MCF 10A (cell line): ENCODE results near the gene CITED4. TPM values are rescaled to one million over a fixed set of nuclear protein-coding genes. Genes with fewer than 3 reads are reported as not detected.
A peak's percentile ranks its signal among the peaks of the same experiment; 100 is the strongest.

ENCODE experiments used
- BruUV-seq: library from RNA; stranded (reverse); fragments of 400-500 nt; replicated peaks from 2 replicates; lab custom pipeline; 2021; lab: Mats Ljungman, UMichigan
- CTCF ChIA-PET: fragments of 300-600 bp; sonication (Branson Sonifier 250); formaldehyde crosslinking; extraction: SDS; loops from one replicate; lab custom pipeline; 2021; ENCODE audit warnings: antibody characterized with exemption, inconsistent platforms; lab: Yijun Ruan, JAX
- POLR2A ChIA-PET: fragments of 300-600, 350-650 bp; sonication (Branson Sonifier 250); formaldehyde crosslinking; extraction: SDS; loops from one replicate; lab custom pipeline; 2020; ENCODE audit warnings: antibody characterized with exemption, inconsistent platforms; lab: Yijun Ruan, JAX
- DNase-seq: peaks from one replicate; pipeline ENCODE4 v3.0.0-alpha.2; 2018; ENCODE audit not compliant: unreplicated experiment
- H3K27ac Mint-ChIP-seq: one replicate; pipeline ENCODE4 v1.8.0; 2022; ENCODE audit warnings: mild to moderate bottlenecking, low read depth, mixed read lengths; ENCODE audit not compliant: unreplicated experiment
- H3K27me3 Mint-ChIP-seq: one replicate; pipeline ENCODE4 v1.8.0; 2022; ENCODE audit warnings: mixed read lengths; ENCODE audit not compliant: insufficient read depth, unreplicated experiment
- H3K36me3 Mint-ChIP-seq: one replicate; pipeline ENCODE4 v1.8.0; 2022; ENCODE audit warnings: mild to moderate bottlenecking, moderate library complexity, mixed read lengths; ENCODE audit not compliant: insufficient read depth, unreplicated experiment
- H3K4me1 Mint-ChIP-seq: one replicate; pipeline ENCODE4 v1.8.0; 2022; ENCODE audit warnings: mixed read lengths; ENCODE audit not compliant: insufficient read depth, unreplicated experiment
- H3K4me3 Mint-ChIP-seq: one replicate; pipeline ENCODE4 v1.8.0; 2022; ENCODE audit warnings: mild to moderate bottlenecking, moderate library complexity, mixed read lengths; ENCODE audit not compliant: unreplicated experiment
- H3K9me3 Mint-ChIP-seq: one replicate; pipeline ENCODE4 v1.8.0; 2022; ENCODE audit warnings: mixed read lengths; ENCODE audit not compliant: unreplicated experiment
- intact Hi-C: fragments of 100-400 bp; cut with micrococcal nuclease; formaldehyde crosslinking; loops from 2 replicates; pipeline ENCODE4 v1.14.1; 2022
- total RNA-seq: library from RNA; stranded (reverse); gene quantifications from 2 replicates; pipeline ENCODE4 v1.2.3, GENCODE V29; 2022
- TF ChIP-seq, protein P1 (sequence below): fragments of 200-600 bp; IDR thresholded peaks from one replicate; pipeline ENCODE4 v1.8.0; 2022; ENCODE audit warnings: antibody characterized with exemption, mild to moderate bottlenecking; ENCODE audit not compliant: unreplicated experiment

Gene CITED4
- total RNA-seq, 1 experiment from 2014 or later, result 43.5 TPM

DNA sequence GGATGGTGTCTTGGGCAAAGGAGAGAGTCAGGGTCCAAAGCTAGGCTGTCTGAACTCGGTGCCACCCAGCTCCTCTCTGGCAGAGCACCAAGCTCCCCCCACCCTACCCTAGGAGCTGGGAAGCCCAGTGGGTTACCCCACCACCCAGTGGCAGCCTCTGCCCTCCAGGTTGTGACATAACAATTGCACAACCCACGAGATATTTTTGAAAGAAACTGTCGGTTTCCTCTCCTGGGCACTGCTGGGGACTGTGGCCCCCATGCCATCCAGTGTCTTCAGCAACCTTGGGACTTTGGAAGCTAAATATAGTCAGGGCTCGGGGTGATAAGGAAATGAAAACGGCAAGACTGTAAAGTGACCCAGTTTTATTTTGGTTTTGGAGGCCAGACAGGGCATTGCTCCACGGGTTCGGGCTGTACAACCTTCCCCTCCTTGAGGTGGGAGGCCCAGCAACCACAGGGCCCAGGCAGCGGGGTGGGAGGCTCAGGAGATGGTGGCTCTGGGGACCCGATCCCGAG lies 1.4 kb downstream of the CITED4 start:
- intact Hi-C loops, result no loop called here
- BruUV-seq, result no TSS peak
- H3K27me3 Mint-ChIP-seq, result no peaks in the 10 kb centered on the region
- ChIA-PET CTCF (interaction anchor here (0.6 to 19.7 kb wide), 6 partner anchors 8 to 98 kb away, joined by 3 to 609 read pairs (median 6); no protein-coding TSS in a partner anchor), POLR2A (interaction anchor here (0.6 to 3.0 kb wide), 13 partner anchors 7 to 447 kb away, joined by 3 to 26 read pairs (median 4); partner anchors contain the start of genes CTPS1 and ZFP69B)
- TF ChIP-seq, protein P1, sequence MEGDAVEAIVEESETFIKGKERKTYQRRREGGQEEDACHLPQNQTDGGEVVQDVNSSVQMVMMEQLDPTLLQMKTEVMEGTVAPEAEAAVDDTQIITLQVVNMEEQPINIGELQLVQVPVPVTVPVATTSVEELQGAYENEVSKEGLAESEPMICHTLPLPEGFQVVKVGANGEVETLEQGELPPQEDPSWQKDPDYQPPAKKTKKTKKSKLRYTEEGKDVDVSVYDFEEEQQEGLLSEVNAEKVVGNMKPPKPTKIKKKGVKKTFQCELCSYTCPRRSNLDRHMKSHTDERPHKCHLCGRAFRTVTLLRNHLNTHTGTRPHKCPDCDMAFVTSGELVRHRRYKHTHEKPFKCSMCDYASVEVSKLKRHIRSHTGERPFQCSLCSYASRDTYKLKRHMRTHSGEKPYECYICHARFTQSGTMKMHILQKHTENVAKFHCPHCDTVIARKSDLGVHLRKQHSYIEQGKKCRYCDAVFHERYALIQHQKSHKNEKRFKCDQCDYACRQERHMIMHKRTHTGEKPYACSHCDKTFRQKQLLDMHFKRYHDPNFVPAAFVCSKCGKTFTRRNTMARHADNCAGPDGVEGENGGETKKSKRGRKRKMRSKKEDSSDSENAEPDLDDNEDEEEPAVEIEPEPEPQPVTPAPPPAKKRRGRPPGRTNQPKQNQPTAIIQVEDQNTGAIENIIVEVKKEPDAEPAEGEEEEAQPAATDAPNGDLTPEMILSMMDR, result no peak
- peak overlapping the region; percentile 88 for H3K27ac Mint-ChIP-seq
- H3K36me3 Mint-ChIP-seq, result peaks cover 6% of the 10 kb centered on the region
- no peaks in the 10 kb centered on the region for H3K9me3 Mint-ChIP-seq
- peaks cover 24% of the 10 kb centered on the region for H3K4me1 Mint-ChIP-seq
- H3K4me3 Mint-ChIP-seq, result peak overlapping the region; percentile 88
- peak; percentile 41 for DNase-seq

DNA sequence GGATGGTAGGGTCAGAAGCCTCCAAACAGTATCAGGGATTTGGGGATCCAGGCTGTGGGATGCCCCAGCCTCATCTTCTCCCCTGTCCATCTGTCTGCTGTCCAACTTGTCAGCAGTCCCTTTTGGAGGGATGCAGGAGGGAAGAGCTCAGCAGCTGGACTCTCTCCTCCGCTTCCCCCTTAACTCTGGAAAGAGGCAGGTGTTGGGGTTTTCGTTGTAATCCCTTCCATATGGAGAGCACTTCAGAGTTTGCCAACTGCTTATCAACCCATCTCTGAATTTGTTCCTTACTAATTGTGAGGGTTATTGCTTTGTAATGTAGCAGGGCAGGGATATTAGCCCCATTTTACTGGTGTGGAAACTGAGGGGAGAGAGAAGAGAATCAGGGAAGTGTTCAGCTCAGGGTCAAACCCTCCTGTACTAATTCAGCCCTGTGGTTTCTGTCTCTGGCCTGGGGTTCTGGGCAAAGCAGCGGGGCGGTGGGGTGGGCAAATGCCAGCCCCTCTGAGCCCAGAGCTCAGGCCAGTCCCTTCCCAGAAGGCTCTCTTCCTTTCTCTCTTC lies 3.2 kb downstream of the CITED4 start:
- intact Hi-C loops, result no loop called here
- Mint-ChIP-seq H3K4me1 (peaks cover 21% of the 10 kb centered on the region), H3K9me3 (no peaks in the 10 kb centered on the region), H3K27me3 (no peaks in the 10 kb centered on the region), H3K27ac (no peak overlapping the region), H3K36me3 (peaks cover 6% of the 10 kb centered on the region), H3K4me3 (no peak overlapping the region)
- TF ChIP-seq, protein P1, result no peak
- CTCF ChIA-PET, result interaction anchor here (0.6 to 19.7 kb wide), 6 partner anchors 9 to 162 kb away, joined by 3 to 609 read pairs (median 4); partner anchors contain the start of gene SLFNL1
- DNase-seq, result no peak
- no TSS peak for BruUV-seq
- POLR2A ChIA-PET, result interaction anchor here (0.7 to 1.6 kb wide), 5 partner anchors 28 to 108 kb away, joined by 3 to 6 read pairs (median 5); no protein-coding TSS in a partner anchor

- TF ChIP-seq, protein P1, result no peak
- ChIA-PET CTCF (interaction anchor here (0.6 to 19.7 kb wide), 6 partner anchors 8 to 913 kb away, joined by 3 to 609 read pairs (median 4); no protein-coding TSS in a partner anchor), POLR2A (interaction anchor here (1.4 to 1.6 kb wide), 2 partner anchors 29 to 88 kb away, joined by 5 to 6 read pairs; no protein-coding TSS in a partner anchor)
- Mint-ChIP-seq H3K36me3 (peaks cover 6% of the 10 kb centered on the region), H3K27me3 (no peaks in the 10 kb centered on the region), H3K27ac (no peak overlapping the region), H3K4me1 (peaks cover 23% of the 10 kb centered on the region), H3K9me3 (no peaks in the 10 kb centered on the region), H3K4me3 (no peak overlapping the region)
- DNase-seq, result no peak
- intact Hi-C loops, result no loop called here
- no TSS peak for BruUV-seq
Observed at GRCh38 chr1:40857737-40858136, 4.4 kb downstream of the CITED4 start.

GRCh38 chr1:40856656-40857302 lies 5.4 kb downstream of the CITED4 start:
- ChIA-PET CTCF (interaction anchor here (1.2 to 19.7 kb wide), 3 partner anchors 7 to 100 kb away, joined by 3 to 609 read pairs (median 48); no protein-coding TSS in a partner anchor), POLR2A (no interaction called here)
- intact Hi-C loops, result no loop called here
- no TSS peak for BruUV-seq
- Mint-ChIP-seq H3K4me3 (no peak overlapping the region), H3K9me3 (no peaks in the 10 kb centered on the region), H3K36me3 (peaks cover 6% of the 10 kb centered on the region), H3K27ac (no peak overlapping the region), H3K27me3 (no peaks in the 10 kb centered on the region), H3K4me1 (peaks cover 17% of the 10 kb centered on the region)
- no peak for DNase-seq
- TF ChIP-seq, protein P1, result no peak
